GM21423 (cell line): ENCODE data around the gene FAM204A.

ENCODE experiments used
- ATAC-seq: cut with Tn5 transposase; IDR thresholded peaks from one replicate; pipeline ENCODE4 v1.9.1; 2021; ENCODE audit warnings: mild to moderate bottlenecking, moderate library complexity; ENCODE audit not compliant: unreplicated experiment

The FAM204A gene

DNA sequence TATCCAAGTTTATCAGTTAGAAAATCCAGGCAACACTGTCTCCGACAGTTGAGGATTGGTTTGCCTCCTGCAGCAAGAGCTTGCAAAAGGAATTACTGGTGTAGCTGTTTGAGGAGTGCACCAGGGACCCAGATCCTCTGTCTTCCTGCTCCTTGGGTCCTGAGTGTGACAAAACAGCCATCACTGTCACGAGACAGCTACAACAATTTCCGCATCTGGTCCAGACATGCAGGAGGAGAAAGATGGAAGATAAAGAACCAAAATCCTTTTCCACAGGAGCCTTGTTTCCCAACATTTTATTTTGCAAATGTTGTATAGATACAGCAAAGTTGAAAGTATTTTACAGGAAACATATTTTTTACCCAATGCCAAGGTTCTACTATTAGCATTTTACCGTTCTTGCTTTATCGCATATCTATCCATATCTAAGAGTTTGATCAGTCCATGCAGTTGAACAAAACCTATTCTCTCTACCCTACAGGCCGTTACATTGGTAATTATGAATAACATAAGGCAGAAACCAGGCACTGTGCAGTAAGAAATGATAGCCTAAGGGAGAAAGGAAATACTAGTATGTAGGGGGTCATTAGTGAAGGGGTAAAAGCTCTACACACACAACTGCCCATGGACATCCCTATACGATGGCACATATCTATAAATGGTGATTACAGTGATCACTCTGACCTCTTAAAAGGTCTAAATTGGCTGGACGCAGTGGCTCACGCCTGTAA is 54.9 kb downstream of the FAM204A start:
- no peak for ATAC-seq

DNA sequence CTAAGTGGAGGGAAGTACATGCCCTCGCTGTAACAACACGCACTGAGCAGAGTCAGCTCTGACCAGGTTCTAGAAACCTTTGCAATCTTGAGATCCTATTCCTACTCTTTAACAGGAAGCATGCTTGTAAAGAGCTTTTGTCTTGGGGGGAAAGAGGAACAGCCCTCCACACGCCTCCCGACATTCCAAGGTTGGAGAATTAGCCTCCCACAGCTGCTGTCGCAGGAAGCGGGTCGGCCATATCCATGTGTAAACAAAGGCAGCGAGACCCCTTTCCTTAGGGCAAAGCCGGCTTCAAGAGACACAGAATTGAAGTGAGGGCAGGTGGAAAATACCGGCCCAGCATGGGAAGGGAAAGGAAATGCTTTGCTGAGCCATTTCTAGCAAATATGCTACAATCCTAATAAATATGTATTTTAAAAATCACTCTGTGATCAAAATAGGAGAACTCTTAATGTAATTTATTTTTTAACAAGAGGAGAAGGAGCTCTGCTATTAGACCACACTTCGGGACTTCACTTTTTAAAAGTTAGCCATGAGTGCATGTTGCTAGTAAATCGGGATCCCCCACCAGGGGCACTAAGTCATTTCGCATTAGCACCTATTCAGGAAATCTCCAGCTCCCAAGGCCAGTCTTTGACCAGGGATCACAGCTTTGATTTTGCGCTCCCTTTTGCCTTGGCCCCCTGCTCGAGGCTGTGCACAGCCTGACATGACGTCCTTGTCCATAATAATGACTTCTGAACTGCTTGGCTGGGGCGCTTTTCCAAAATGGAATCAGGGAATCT is 55.9 kb downstream of the FAM204A start:
- no peak for ATAC-seq

DNA sequence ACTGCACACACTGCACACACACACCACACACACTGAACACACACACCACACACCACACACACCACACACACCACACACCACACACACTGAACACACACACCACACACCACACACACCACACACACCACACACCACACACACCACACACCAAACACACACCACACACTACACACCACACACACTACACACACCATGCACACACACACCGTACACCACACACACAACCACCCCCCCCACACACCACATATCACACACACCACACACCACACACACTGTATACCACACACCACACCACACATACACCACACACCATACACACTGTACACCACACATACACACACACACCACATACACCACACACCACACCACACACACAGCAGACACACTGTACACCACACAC is 59.5 kb downstream of the FAM204A start:
- ATAC-seq, result no peak

DNA sequence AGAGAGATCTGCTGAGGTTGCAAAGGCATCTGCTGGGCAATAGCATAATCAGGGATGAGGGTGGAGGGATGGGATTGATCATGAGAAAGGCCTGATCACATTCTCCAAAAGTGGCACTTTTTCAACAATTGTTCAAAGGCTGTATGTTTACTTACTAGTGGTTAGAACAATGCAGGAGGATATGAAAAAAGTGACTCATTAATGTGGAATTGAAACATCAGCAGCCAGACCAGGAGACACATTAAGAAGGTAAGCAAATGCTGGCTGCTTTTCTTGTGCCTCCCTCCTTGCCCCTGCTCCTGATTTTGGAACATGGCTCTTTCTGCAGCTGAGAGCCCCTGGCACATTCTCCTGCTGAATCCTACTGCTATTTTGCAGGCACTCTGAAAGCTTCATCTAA is 63.5 kb downstream of the FAM204A start:
- ATAC-seq, result no peak

DNA sequence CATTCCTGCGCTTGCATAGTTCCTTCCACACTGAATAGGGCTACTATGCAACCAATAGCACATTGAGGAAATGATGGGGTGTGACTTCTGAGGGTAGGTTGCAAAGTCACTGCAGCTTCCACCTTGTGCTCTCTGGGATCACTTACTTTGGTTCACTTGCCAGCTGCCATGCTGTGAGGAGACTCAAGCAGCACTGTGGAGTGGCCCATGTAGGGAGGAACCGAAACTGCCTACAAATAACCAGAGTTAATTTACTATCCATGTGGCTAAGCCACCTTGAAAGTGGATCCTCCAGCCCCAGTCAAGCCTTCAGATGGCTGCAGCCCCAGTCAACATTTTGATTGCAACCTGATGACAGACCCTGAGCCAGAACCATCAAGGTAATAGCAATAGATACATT is 64.3 kb downstream of the FAM204A start:
- ATAC-seq, result no peak

DNA sequence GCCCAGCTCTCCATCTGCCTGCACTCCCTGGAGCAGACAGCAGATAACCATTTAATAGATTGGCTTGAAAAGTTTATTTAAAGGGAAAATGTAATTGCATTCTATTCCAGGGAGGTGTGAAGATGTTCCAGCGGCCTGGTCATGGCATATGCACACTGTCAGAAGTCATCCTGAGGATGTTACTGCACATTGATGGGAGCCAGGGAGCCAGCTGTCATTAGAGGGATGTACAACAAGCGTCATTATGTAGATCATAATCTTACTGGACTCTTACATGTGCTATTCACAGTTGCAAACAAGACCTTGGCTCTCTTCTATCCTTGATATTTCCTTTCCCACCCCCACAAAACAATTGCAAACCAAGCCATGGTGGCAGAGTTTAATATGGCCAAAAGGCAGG is 65.4 kb downstream of the FAM204A start:
- ATAC-seq, result no peak

DNA sequence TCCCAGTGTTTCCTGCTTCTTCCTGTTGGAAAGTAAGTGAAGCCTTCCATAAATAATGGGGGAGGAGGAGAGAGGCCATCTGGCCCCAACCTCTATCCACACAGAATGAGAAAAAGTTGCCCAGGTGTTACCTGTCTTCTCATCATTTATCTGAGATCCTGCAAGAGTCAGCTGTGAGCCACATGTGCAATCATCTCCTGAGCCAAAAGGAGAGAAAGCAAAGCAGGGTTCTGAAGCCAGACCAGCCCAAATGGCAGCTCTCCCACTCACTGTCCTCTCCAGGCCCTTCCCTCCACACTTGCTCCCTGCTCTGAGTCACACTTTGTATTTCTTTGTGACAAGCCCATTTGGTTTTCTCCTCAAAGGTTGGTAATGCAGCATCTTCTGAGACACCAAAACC is 65.9 kb downstream of the FAM204A start:
- ATAC-seq, result no peak

DNA sequence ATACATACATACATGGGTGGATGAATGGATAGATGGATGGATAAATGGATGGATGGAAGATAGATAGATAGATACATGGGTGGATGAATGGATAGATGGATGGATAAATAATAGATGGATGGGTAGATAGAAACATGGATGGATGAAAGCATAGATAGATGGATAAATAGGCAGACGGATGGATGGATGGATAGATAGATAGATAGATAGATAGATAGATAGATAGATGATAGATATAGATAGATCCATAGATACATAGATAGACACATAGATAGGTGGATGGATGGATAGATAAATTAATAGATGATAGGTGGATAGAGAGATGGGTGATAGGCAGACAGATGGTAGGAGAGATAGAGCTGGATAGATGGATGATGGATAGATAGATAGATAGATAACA is 68.5 kb downstream of the FAM204A start:
- ATAC-seq, result no peak

DNA sequence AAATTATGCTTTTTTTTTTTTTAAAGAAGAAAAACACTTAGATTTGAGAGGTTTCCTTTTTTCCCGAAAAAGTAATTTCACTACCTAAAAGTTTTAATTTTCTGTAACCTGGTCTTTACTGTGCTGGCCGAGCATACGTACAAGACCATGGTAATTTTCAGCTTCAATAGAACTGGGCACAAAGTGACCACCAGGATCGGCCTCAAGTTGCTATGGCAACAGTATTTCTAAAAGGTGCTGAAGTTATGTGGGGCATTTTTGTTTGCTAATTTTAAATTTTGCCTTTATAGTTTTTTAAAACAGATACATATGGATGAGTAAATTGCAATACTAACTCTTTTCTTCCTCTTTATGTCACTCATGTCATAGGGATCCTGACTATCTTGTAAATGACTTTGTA is 69.4 kb downstream of the FAM204A start:
- no peak for ATAC-seq

DNA sequence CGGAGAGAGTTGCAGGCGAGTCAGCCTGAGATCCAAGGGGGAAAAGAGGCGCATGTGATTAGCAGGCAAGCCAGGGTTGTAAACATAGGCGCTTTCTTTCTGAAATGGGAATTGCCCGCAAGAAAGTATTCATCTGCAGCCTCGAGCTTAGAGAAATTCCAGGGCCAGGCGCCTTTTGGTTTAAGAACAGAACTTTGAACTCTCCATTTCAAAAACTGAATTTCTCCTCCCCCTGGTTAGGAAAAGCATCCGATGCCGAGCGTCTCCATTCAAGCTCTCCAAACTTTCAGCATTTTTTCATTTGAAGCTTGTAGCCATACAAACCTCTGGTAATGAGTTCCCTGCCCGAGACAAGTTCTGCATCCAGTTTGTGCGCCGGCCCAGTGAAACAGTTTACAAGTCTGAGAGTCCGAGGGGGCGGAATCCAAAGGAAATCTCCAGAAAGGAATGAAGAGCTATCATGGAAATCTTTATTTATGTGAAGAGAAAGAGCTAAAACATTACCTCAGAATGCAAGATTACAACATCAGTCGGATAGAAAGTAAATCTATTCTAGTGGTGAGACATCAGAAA is 69.9 kb downstream of the FAM204A start:
- ATAC-seq, result no peak

DNA sequence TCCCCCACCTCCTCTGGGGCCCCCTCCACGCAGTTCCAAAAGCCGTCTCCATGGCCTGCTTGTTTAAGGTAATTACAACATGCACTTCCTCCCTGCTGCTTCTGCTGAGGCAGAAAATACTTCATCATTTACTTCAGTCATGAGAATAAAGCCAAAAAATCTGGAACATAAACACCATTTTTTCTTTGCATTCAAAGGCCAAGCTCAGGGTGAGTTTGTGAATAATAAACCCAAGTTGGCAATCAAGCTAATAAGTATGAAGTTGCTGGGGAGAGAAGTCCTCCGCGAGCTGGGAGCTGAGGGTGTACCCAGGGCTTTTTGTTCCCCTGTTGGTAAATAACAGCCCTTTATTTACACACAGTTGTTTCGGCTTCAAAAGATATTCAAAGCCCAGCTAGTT is 70.5 kb downstream of the FAM204A start:
- ATAC-seq, result no peak

DNA sequence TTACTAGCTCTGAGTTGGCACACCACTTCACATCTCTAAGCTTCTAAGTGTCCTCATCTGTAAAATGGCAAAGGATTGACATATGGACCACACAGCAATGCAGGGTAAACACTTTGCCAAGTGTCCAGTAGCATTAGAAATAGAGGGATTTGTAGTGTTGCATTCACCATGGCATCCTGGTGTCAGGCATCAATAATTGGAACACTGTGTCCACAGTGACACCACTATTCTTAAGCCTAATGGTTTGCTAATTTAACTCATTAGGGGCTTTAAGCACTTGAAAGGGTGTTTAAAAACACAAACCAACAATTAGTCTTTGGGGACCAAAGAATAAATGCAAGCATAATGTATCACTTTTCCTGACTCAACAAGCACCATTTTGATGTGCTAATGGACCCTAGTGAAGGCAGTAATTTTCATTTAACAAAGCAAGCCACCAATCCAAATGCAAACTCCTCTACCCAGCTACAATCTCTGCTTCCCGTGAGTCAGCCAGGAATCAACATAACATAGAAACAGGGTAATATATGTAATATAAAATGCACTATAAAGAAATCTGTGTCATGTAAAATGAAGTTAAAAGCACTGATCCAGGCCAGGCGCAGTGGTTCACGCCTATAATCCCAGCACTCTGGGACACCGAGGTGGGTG is 75.9 kb downstream of the FAM204A start:
- no peak for ATAC-seq

DNA sequence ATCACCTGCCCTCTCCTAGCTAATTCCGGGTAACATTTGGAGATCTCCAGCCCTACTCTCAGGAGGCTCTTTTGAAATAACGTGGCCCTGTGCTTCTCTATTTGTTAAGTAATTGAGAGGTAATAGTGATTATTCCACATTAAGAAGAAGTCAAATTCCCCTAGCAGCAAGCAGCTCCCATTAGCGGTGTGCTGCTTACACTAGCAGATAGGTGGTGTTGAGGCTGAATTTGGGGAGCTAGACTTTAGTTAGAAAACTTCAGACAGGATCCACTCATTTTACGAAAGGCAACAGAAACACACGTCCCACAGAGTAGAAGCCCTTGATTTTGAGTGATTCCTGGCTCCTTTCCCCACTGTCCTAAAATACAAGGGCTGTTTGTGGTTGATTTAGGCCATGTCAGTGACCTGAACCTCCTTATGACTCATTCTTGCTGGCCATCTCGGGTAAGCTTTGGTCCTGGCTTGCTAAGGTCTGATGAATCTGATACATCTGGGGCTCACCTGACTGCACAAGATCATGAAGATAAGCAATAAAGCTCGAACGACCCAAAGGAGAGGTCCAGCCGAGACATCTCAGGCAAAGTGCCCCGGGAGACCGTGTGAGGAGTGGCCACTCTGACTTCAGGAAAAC is 77.2 kb downstream of the FAM204A start:
- ATAC-seq, result no peak

DNA sequence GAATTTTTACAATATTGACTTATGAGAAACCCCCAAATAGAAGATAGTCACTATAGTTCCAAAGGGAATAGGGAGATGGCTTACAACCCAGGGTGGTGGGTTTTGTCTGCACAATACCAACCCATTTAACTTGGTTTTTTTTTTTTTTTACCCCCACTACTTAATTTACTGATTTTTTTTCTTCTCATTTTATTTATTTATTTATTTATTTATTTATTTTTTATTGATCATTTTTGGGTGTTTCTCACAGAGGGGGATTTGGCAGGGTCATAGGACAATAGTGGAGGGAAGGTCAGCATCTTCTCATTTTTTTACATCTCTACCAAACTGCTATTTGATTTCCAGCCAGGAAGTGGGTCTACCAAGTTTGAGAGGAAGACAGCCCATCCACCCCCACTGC is 77.9 kb downstream of the FAM204A start:
- no peak for ATAC-seq

DNA sequence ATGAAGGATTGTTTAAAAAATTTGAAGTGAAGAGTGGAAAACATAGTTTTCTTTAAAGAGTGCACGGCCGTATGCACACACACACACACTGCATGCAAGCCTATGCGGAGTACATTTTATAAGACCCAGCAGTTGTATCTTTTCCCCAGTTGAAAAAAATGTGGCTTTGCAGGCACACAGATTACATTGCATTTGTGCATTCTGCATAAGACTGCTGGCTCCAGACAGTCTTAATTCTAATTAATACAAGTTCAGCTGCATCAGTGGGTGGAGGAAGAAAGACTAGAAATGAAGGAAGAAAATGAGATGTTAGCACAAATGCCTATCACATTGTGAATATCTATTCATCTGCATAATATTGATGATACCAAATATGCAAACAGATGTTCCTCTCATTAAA is 79.6 kb downstream of the FAM204A start:
- ATAC-seq, result no peak

DNA sequence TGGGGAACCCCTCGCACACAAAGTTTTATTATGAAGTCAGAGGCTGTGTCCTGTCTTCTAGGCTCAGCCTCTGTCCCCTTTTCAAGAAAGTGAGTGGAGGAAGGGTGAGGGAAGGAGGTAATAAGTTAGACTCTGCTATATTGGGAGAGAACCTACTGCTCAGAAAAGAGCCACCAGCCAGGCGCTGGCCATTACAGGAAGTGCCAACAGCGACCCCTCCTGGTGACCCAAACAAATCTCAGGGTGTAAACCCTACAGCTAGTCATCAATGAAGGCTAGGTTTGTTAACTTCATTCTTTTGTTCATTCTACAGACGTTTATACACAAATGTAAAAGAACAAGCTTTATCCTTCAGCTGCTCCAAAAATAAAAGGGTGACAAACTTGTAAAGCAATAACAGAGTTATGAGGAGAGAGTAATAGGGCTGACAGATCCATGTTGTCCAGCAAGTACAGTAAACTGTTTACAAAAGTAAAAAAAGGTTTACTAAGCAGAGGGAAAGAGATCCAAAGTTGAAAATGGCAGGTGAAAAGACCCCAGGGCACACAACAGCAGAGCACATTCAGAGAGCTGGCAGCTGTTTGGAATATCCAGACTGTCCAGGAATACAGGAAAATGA is 82.7 kb downstream of the FAM204A start:
- ATAC-seq, result peak; percentile 74

DNA sequence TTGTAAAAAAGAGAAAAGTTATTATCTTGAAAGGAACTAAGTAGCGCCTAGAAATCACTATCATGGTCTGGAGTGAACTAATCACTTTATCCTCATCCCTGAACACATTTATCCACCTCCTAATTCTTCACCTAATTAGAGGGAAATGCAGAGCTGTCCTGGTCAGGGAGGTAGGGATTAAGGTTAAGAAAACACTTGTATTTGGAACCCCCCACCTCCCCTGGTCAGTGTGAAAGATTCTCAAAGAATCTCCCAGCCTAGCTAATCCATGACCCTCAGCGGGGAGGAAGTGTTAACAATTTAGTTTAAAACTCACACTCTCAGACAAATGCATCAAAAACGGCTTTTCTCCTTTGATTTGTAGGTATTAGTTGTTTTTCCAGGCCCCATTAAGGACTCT is 83.8 kb downstream of the FAM204A start:
- no peak for ATAC-seq

DNA sequence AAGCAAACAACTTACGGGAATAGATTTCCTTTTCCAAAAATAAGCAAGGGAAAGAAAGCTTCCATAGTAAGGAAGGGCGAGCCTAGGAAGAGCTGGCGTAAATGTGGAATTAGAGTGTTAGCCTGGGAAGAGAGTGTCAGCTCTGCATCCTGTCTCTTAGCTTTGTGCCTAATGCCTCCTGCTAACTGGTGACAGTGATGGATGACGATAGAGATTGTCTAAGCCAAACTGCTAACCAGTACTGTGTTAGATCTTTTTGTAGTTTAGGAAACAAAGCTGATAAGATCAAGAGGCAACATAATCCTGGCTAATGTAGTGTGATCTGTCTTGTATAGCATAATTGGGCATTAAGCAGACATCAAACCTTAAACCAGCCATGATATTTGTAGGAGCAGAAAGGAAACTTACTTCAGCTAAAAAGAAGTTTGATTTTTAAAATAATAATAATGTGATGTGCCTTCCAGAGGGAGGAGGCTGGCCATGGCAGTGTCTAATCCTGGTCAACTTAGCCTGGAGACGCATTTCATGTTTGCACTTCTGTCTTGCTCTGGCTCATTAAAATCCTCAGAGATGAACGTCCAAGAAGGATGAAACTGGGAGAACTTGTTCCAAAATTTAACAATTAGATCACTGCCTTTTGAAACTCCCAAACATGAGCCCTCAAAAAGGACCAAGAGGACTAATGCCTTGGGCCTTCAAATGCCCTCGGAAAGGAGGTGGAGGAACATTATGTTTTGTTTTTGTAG is 85.1 kb downstream of the FAM204A start:
- no peak for ATAC-seq

DNA sequence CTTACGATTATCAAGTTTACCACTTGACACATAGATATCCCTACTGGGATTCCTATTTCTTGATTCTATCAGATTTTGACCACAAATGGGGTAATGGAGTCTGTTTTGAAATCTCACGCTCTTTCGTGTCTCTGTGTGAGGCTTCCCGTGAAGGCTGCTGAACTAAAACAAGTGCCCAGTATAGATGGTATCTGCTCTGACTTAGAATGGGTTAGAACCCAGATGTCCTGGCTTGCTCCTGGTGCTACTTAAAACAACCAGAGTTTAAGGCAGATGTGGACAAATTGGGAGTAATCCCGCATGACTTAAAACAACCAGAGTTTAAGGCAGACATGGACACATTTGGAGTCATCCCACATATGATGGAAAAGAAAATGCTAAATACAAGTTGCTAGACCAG is 85.9 kb downstream of the FAM204A start:
- ATAC-seq, result no peak

DNA sequence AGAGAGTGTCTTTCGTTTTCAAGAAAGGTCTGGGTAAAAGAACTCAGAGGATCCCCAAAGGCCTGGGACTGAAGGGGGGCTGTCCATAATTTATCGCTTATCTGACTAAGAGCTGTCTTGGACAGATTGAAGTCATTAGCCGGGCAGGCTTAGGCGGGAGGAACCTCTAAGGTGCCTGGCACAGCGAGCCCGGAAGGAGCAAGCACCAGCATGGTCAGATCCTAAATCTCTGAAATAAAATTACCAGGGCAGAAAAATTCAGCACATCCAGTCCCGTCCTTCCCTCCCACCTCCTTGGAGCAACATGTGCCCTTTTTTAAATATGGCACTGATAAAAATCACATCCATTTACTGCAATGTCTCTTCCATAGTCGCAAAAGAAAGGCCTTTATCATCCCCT is 86.8 kb downstream of the FAM204A start:
- ATAC-seq, result no peak
